Colonic mucosa (tissue), 4 donors: Measurements from ENCODE around the gene CCNT1. TPM values are rescaled to one million over a fixed set of nuclear protein-coding genes. Genes with fewer than 3 reads are reported as not detected.
A peak's percentile ranks its signal among the peaks of the same experiment; 100 is the strongest.
"Not testable (repeated sequence)": the region's sequence is repeated elsewhere in the genome, so short reads cannot be mapped to it uniquely, and the experiment has no call there.

Source experiments
- DNase-seq: peaks from one replicate; pipeline ENCODE4 v3.0.0-alpha.2; 2020
- H3K27ac ChIP-seq: fragments of 200-600 bp; one replicate; pipeline ENCODE4 v1.8.0; 2021
- H3K27me3 ChIP-seq: fragments of 200-600 bp; one replicate; pipeline ENCODE4 v1.8.0; 2021
- H3K36me3 ChIP-seq: fragments of 200-600 bp; one replicate; pipeline ENCODE4 v1.8.0; 2021
- H3K4me1 ChIP-seq: fragments of 200-600 bp; one replicate; pipeline ENCODE4 v1.8.0; 2021; ENCODE audit warnings: mild to moderate bottlenecking
- H3K4me3 ChIP-seq: fragments of 200-600 bp; one replicate; pipeline ENCODE4 v1.8.0; 2021
- H3K9ac ChIP-seq, 2 donors: one replicate each; pipeline ENCODE4 v1.7.0; 2013; ENCODE audit warnings: control low read depth in 2 of 2, low read depth in 2 of 2, low read length in 2 of 2
- H3K9me3 ChIP-seq: fragments of 200-600 bp; one replicate; pipeline ENCODE4 v1.8.0; 2021
- intact Hi-C: fragments of 100-400 bp; cut with DNase I; formaldehyde crosslinking; loops from one replicate; pipeline ENCODE4 v1.14.1; 2022
- total RNA-seq, 2 donors: library from RNA; stranded (reverse); fragmentation: NEBNext Ultra II Directional in 1 of 2; extraction: Animal tissue kit (Norgen Biotek cat#: 25700) in 1 of 2; gene quantifications; one replicate each; pipeline ENCODE4 v1.2.1, GENCODE V29; 2021
- TF ChIP-seq, protein P1 (sequence below): fragments of 200-600 bp; IDR thresholded peaks from one replicate; pipeline ENCODE4 v1.8.0; 2022; ENCODE audit warnings: antibody characterized with exemption, mild to moderate bottlenecking
- donor health status: healthy.
- donor health status: DM: no; HTN: no; CAD: no.
- donor health status: DM: no; HTN: no; CAD: no.

Gene CCNT1
- total RNA-seq, 2 donors from 2014 or later: 26.3 to 38.7 TPM

DNA sequence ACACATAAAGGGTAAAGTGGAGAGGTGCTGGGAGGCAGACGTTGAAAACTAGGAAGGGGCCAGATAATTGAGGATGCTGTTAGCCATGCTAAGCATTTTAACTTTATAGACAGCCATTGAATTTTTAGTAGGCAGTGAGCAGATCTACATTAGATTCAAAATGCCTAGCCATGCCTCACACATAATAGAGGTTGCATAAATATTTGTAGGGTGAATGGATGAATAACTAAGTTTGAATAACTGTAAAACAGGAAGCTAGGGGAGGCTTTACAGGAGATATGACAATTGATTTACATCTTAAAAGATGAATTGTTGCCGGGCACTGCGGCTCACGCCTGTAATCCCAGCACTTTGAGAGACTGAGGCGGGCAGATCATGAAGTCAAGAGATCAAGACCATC, 12.3 kb upstream of the CCNT1 start:
- no peak overlapping the region for H3K4me3 ChIP-seq
- no peaks in the 10 kb centered on the region for H3K27me3 ChIP-seq
- intact Hi-C loops: no loop called here
- DNase-seq: no peak
- no peaks in the 10 kb centered on the region for H3K36me3 ChIP-seq
- no peak overlapping the region for H3K27ac ChIP-seq
- no peak overlapping the region for H3K9ac ChIP-seq
- no peaks in the 10 kb centered on the region for H3K9me3 ChIP-seq
- no peaks in the 10 kb centered on the region for H3K4me1 ChIP-seq
- TF ChIP-seq, protein P1, sequence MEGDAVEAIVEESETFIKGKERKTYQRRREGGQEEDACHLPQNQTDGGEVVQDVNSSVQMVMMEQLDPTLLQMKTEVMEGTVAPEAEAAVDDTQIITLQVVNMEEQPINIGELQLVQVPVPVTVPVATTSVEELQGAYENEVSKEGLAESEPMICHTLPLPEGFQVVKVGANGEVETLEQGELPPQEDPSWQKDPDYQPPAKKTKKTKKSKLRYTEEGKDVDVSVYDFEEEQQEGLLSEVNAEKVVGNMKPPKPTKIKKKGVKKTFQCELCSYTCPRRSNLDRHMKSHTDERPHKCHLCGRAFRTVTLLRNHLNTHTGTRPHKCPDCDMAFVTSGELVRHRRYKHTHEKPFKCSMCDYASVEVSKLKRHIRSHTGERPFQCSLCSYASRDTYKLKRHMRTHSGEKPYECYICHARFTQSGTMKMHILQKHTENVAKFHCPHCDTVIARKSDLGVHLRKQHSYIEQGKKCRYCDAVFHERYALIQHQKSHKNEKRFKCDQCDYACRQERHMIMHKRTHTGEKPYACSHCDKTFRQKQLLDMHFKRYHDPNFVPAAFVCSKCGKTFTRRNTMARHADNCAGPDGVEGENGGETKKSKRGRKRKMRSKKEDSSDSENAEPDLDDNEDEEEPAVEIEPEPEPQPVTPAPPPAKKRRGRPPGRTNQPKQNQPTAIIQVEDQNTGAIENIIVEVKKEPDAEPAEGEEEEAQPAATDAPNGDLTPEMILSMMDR: no peak

GRCh38 chr12:48720737-48721136, 4.2 kb upstream of the CCNT1 start:
- H3K4me1 ChIP-seq, H3K9ac ChIP-seq, H3K4me3 ChIP-seq, H3K9me3 ChIP-seq, DNase-seq, intact Hi-C loops, H3K36me3 ChIP-seq, H3K27ac ChIP-seq, H3K27me3 ChIP-seq: not testable (repeated sequence)

DNA sequence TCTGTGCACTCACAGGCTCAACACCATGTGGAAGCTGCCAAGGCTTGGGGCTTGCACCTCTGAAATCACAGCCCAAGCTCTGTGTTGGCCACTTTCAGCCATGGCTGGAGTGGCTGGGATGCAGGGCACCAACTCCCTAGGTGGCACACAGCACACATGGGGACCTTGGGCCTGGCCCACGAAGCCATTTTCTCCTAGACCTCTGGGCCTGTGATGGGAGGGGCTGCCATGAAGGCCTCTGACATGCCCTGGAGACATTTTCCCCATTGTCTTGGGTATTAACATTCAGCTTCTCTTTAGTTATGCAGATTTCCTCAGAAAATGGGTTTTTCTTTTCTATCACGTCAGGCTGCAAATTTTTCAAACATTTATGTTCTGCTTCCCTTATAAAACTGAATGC, 3.7 kb upstream of the CCNT1 start:
- H3K9me3 ChIP-seq, intact Hi-C loops: not testable (repeated sequence)

DNA sequence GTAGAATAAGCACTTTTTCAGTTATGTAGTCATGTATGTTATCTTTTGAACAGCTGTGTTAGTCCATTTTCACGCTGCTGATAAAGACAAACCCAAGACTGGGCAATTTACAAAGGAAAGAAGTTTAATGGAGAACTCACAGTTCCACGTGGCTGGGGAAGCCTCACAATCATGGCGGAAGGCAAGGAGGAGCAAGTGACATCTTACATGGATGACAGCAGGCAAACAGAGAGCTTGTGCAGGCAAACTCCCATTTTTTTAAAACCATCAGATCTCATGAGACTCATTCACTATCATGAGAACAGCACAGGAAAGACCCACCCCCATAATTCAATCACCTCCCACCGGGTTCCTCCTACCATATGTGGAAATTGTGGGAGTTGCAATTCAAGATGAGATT, 2.5 kb upstream of the CCNT1 start:
- H3K27me3 ChIP-seq, H3K9ac ChIP-seq, H3K9me3 ChIP-seq, H3K27ac ChIP-seq, intact Hi-C loops, DNase-seq, H3K36me3 ChIP-seq, H3K4me3 ChIP-seq: not testable (repeated sequence)
- H3K4me1 ChIP-seq: peaks cover 13% of the 10 kb centered on the region

More for the DNA sequence above, 3.7 kb upstream of the CCNT1 start:
- not testable (repeated sequence) for H3K27me3 ChIP-seq, H3K27ac ChIP-seq, H3K4me3 ChIP-seq, H3K9ac ChIP-seq, H3K4me1 ChIP-seq, H3K36me3 ChIP-seq, DNase-seq

GRCh38 chr12:48717252-48717695, 767 bp upstream of the CCNT1 start:
- no peak for DNase-seq

DNA sequence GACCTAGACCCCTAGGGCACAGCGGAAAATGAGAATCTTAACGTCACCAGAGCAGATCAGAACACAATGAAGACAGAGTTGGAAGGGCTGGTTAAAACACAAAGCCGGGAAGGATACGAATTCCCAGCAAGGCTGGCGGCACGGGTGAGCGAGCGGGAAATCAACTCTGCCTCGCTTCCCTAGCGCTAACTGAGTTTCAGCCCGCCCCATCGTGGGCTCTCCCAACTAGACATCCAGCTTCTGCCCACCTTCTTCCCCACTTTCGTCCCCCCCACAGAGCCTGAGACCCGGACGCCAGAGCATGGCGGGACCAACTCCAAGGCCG, 377 bp downstream of the CCNT1 start:
- no peak for DNase-seq

More at GRCh38 chr12:48717252-48717695, 767 bp upstream of the CCNT1 start:
- Histone ChIP-seq H3K27me3 (no peaks in the 10 kb centered on the region), H3K36me3 (no peaks in the 10 kb centered on the region), H3K9me3 (no peaks in the 10 kb centered on the region), H3K27ac (peak overlapping the region; percentile 94), H3K4me1 (peaks cover 13% of the 10 kb centered on the region), H3K9ac (peak overlapping the region; percentile 39 to 46), H3K4me3 (peak overlapping the region; percentile 64)
- TF ChIP-seq, protein P1: no peak
- intact Hi-C loops: no loop called here

DNA sequence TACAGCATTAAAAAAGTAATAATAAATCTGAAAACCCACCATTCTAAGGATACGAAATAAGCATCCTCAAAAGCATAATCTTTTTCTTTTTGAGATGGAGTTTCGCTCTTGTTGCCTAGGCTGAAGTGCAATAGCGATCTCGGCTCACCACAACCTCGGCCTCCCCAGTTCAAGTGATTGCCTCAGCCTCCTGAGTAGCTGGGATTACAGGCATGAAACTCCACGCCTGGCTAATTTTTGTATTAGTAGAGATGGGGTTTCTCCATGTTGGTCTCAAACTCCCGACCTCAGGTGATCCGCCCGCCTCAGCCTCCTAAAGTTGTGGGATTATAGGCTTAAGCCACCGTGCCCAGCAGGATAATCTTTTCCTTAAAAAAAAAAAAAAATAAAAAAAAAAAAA, 4.3 kb downstream of the CCNT1 start:
- DNase-seq: no peak
- Histone ChIP-seq H3K27me3 (no peaks in the 10 kb centered on the region), H3K4me1 (peaks cover 13% of the 10 kb centered on the region), H3K9ac (no peak overlapping the region), H3K36me3 (peaks cover 6% of the 10 kb centered on the region), H3K27ac (no peak overlapping the region), H3K4me3 (no peak overlapping the region), H3K9me3 (no peaks in the 10 kb centered on the region)
- TF ChIP-seq, protein P1: no peak
- intact Hi-C loops: no loop called here

More for the DNA sequence above, 377 bp downstream of the CCNT1 start:
- Histone ChIP-seq H3K27ac (peak overlapping the region; percentile 94), H3K4me3 (peak overlapping the region; percentile 64), H3K4me1 (peaks cover 13% of the 10 kb centered on the region), H3K9me3 (no peaks in the 10 kb centered on the region), H3K36me3 (peaks cover 6% of the 10 kb centered on the region), H3K27me3 (no peaks in the 10 kb centered on the region), H3K9ac (peak overlapping the region; percentile 82 to 91)
- TF ChIP-seq, protein P1: no peak
- intact Hi-C loops: no loop called here

GRCh38 chr12:48698822-48699221, 17.7 kb downstream of the CCNT1 start:
- H3K9me3 ChIP-seq, intact Hi-C loops, H3K9ac ChIP-seq, H3K27me3 ChIP-seq, H3K27ac ChIP-seq, H3K4me3 ChIP-seq, H3K4me1 ChIP-seq, DNase-seq: not testable (repeated sequence)
- H3K36me3 ChIP-seq: peaks cover 17% of the 10 kb centered on the region
